Lung (tissue), 12 donors: Measurements from ENCODE around the gene DPP7. TPM values are rescaled to one million over a fixed set of nuclear protein-coding genes. Genes with fewer than 3 reads are reported as not detected.

Source experiments
- ATAC-seq: fragments of 200-7000 bp; cut with Tn5 transposase; one replicate; pipeline ENCODE4 v1.9.1; 2020; ENCODE audit warnings: moderate number of reproducible peaks; ENCODE audit not compliant: insufficient read depth, low FRiP score
- DNase-seq, 3 donors: peaks; one replicate each; pipeline ENCODE4 v3.0.0-alpha.2; 2013 to 2017
- H3K27ac ChIP-seq, 2 donors: one replicate each; pipeline ENCODE4 v1.5.1; 2013; ENCODE audit warnings: mild to moderate bottlenecking in 2 of 2, moderate library complexity in 2 of 2, control low read depth in 1 of 2, inconsistent platforms in 1 of 2, low read depth in 1 of 2, low read length in 1 of 2
- H3K27me3 ChIP-seq, 3 donors: one replicate each; pipeline ENCODE4 v1.5.1; 2013; ENCODE audit warnings: low read length in 2 of 3; ENCODE audit not compliant: control insufficient read depth in 3 of 3, insufficient read depth in 3 of 3
- H3K36me3 ChIP-seq, 4 donors: one replicate each; pipeline ENCODE4 v1.5.1; 2013; ENCODE audit warnings: low read length in 4 of 4, mild to moderate bottlenecking in 1 of 4, moderate library complexity in 1 of 4; ENCODE audit not compliant: control insufficient read depth in 4 of 4, insufficient read depth in 4 of 4
- H3K4me1 ChIP-seq, 5 donors: one replicate each; pipeline ENCODE4 v1.5.1; 2013; ENCODE audit warnings: low read length in 5 of 5, mild to moderate bottlenecking in 2 of 5, moderate library complexity in 1 of 5; ENCODE audit not compliant: control insufficient read depth in 5 of 5, insufficient read depth in 5 of 5
- H3K4me3 ChIP-seq: one replicate; pipeline ENCODE4 v1.5.1; 2013; ENCODE audit warnings: mild to moderate bottlenecking, control low read depth, moderate library complexity
- H3K9ac ChIP-seq, 2 donors: one replicate each; pipeline ENCODE4 v1.5.1; 2013; ENCODE audit warnings: low read length in 2 of 2, control low read depth in 1 of 2; ENCODE audit not compliant: insufficient read depth in 1 of 2
- H3K9me3 ChIP-seq, 4 donors: one replicate each; pipeline ENCODE4 v1.5.1; 2013; ENCODE audit warnings: low read length in 3 of 4, mild to moderate bottlenecking in 1 of 4, moderate library complexity in 1 of 4; ENCODE audit not compliant: control insufficient read depth in 4 of 4, insufficient read depth in 3 of 4
- CTCF ChIP-seq: IDR thresholded peaks from 2 replicates; pipeline ENCODE4 v1.5.1; 2012; ENCODE audit warnings: mild to moderate bottlenecking; ENCODE audit errors: control extremely low read depth, extremely low read depth
- WGBS, 2 donors: extraction: QIAGEN DNeasy Blood & Tissue Kit; methylation state at CpG; one replicate each; pipeline ENCODE4 v1.1.7; 2013; 5-methylcytosine and 5-hydroxymethylcytosine counted together
- polyA plus RNA-seq, 2 donors: library from polyadenylated mRNA; stranded (reverse); fragments of 200-250 nt; gene quantifications; one replicate each; pipeline ENCODE4 v1.2.1, GENCODE V29; 2013
- total RNA-seq, 2 donors: library from RNA; depleted of rRNA in 1 of 2; stranded (reverse); fragments of >200 nt in 1 of 2; gene quantifications; one replicate each; pipeline ENCODE4 v1.2.1, GENCODE V29; 2014 to 2021
- donor health status: control.
- donor health status: control.
- donor health status: Bipolar disorder and iron deficiency.
- donor health status: healthy.
- donor health status: DM: yes; HTN: yes; CAD: no.

The DPP7 gene
- total and polyA plus RNA-seq, 4 donors, result 48.0 to 436 (median 228) TPM

GRCh38 chr9:137160054-137160425 is 45.5 kb upstream of the DPP7 start:
- H3K27me3 ChIP-seq, result peaks cover 3 to 74% (median 42%) of the 10 kb centered on the region in 3 donors
- no peak overlapping the region for H3K27ac ChIP-seq
- ATAC-seq (no peak), DNase-seq (no peak)
- TF ChIP-seq CTCF, result no peak
- WGBS, 2 donors, result 63 to 75% methylated on average over 17 of the region's 17 CpGs
- H3K4me3 ChIP-seq, result no peak overlapping the region
- peaks cover 0 to 7% (median 0%) of the 10 kb centered on the region in 5 donors for H3K4me1 ChIP-seq
- no peak overlapping the region for H3K9ac ChIP-seq
- no peaks in the 10 kb centered on the region for H3K36me3 ChIP-seq
- peaks cover 0 to 3% (median 0%) of the 10 kb centered on the region in 4 donors for H3K9me3 ChIP-seq

GRCh38 chr9:137159105-137160053 is 44.8 kb upstream of the DPP7 start:
- no peak for TF ChIP-seq CTCF
- WGBS, 2 donors, result 35 to 41% methylated on average over 14 of the region's 14 CpGs
- H3K4me3 ChIP-seq, result no peak overlapping the region
- no peak overlapping the region for H3K9ac ChIP-seq
- peaks cover 0 to 3% (median 0%) of the 10 kb centered on the region in 4 donors for H3K9me3 ChIP-seq
- no peaks in the 10 kb centered on the region for H3K36me3 ChIP-seq
- ATAC-seq, result no peak
- H3K27ac ChIP-seq, result no peak overlapping the region
- peaks cover 0 to 7% (median 0%) of the 10 kb centered on the region in 5 donors for H3K4me1 ChIP-seq
- DNase-seq, result no peak
- peaks cover 3 to 76% (median 40%) of the 10 kb centered on the region in 3 donors for H3K27me3 ChIP-seq

GRCh38 chr9:137158625-137159024 is 44.1 kb upstream of the DPP7 start:
- Histone ChIP-seq H3K36me3 (no peaks in the 10 kb centered on the region), H3K9ac (no peak overlapping the region), H3K4me1 (peaks cover 0 to 7% (median 0%) of the 10 kb centered on the region in 5 donors), H3K27ac (no peak overlapping the region), H3K9me3 (peaks cover 0 to 3% (median 0%) of the 10 kb centered on the region in 4 donors), H3K4me3 (no peak overlapping the region), H3K27me3 (peaks cover 3 to 69% (median 36%) of the 10 kb centered on the region in 3 donors)
- no peak for TF ChIP-seq CTCF
- no peak for ATAC-seq
- WGBS, 2 donors, result 25 to 29% methylated on average over 4 of the region's 4 CpGs
- DNase-seq, result no peak
